Bronchial epithelial cell (primary cell): ENCODE results near the gene SPAG8. TPM values are rescaled to one million over a fixed set of nuclear protein-coding genes. Genes with fewer than 3 reads are reported as not detected.

Experiments used
- DNase-seq: peaks from one replicate; pipeline ENCODE4 v3.0.0-alpha.2; 2010; ENCODE audit warnings: low read depth
- FAIRE-seq: peaks from 2 replicates; lab custom pipeline; 2011; peaks lifted over from hg19 to GRCh38; lab: Jason Lieb, UNC
- H3K27me3 ChIP-seq: 2 replicates; pipeline ENCODE4 v1.5.1; 2011; ENCODE audit warnings: low read length; ENCODE audit not compliant: control insufficient read depth, insufficient read depth
- H3K36me3 ChIP-seq: 2 replicates; pipeline ENCODE4 v1.5.1; 2011; ENCODE audit warnings: low read length; ENCODE audit not compliant: control insufficient read depth, insufficient read depth
- H3K4me3 ChIP-seq: 2 replicates; pipeline ENCODE4 v1.5.1; 2011; ENCODE audit warnings: mild to moderate bottlenecking, low read depth, low read length, control low read depth
- CTCF ChIP-seq: IDR thresholded peaks from 2 replicates; pipeline ENCODE4 v1.5.1; 2011; ENCODE audit warnings: mild to moderate bottlenecking, moderate library complexity, low read length, control low read depth, inconsistent platforms; ENCODE audit not compliant: insufficient read depth, severe bottlenecking
- total RNA-seq: library from RNA; depleted of rRNA; stranded (reverse); fragments of >200 nt; gene quantifications from 2 replicates; pipeline ENCODE4 v1.2.1, GENCODE V29; 2014

SPAG8 gene
- total RNA-seq, 1 donor from 2014 or later = 0.26 TPM

GRCh38 chr9:35828716-35829083 is 16.6 kb upstream of the SPAG8 start, which contains the start of gene FAM221B:
FAM221B (minus strand) TSS chr9:35828732; CDS start chr9:35826161, 2,571 bp downstream.
- FAIRE-seq (no peak), DNase-seq (no peak)
- no peaks in the 10 kb centered on the region for H3K27me3 ChIP-seq
- no peaks in the 10 kb centered on the region for H3K36me3 ChIP-seq
- no peak for TF ChIP-seq CTCF
- H3K4me3 ChIP-seq = peak within 1 kb of the TSS; percentile 69

GRCh38 chr9:35827486-35827885 is 15.4 kb upstream of the SPAG8 start:
- no peaks in the 10 kb centered on the region for H3K36me3 ChIP-seq
- H3K27me3 ChIP-seq = no peaks in the 10 kb centered on the region
- no peak for FAIRE-seq
- TF ChIP-seq CTCF = no peak
- peak; percentile 45 for DNase-seq
- H3K4me3 ChIP-seq = no peak overlapping the region

- Histone ChIP-seq H3K36me3 (no peaks in the 10 kb centered on the region), H3K4me3 (no peak overlapping the region), H3K27me3 (no peaks in the 10 kb centered on the region)
- DNase-seq = peak; percentile 76
- TF ChIP-seq CTCF = peak; percentile 69
- FAIRE-seq = peak; percentile 80
These were observed 14.1 kb upstream of the SPAG8 start for GRCh38 chr9:35826071-35826701.

- H3K36me3 ChIP-seq = no peaks in the 10 kb centered on the region
- no peaks in the 10 kb centered on the region for H3K27me3 ChIP-seq
- DNase-seq (peak; percentile 38), FAIRE-seq (no peak)
- H3K4me3 ChIP-seq = no peak overlapping the region
- TF ChIP-seq CTCF = no peak
These were observed 10.9 kb upstream of the SPAG8 start for GRCh38 chr9:35822926-35823325.

GRCh38 chr9:35820076-35820475 is 8.0 kb upstream of the SPAG8 start:
- H3K27me3 ChIP-seq = no peaks in the 10 kb centered on the region
- FAIRE-seq (no peak), DNase-seq (peak; percentile 45)
- TF ChIP-seq CTCF = no peak
- no peaks in the 10 kb centered on the region for H3K36me3 ChIP-seq
- no peak overlapping the region for H3K4me3 ChIP-seq

GRCh38 chr9:35818341-35818740 is 6.3 kb upstream of the SPAG8 start:
- Histone ChIP-seq H3K4me3 (no peak overlapping the region), H3K27me3 (no peaks in the 10 kb centered on the region), H3K36me3 (no peaks in the 10 kb centered on the region)
- DNase-seq = no peak
- FAIRE-seq = no peak
- TF ChIP-seq CTCF = no peak
